Adipocyte (in vitro differentiated cells): ENCODE results near the gene CWC25.
A peak's percentile ranks its signal among the peaks of the same experiment; 100 is the strongest.

Source experiments
- DNase-seq: peaks from one replicate; pipeline ENCODE4 v3.0.0-alpha.2; 2015; ENCODE audit warnings: low read depth
- H3K27me3 ChIP-seq: replicated peaks from 2 replicates; pipeline ENCODE4 v1.7.0; 2013; ENCODE audit warnings: mild to moderate bottlenecking, low read length, moderate library complexity; ENCODE audit not compliant: control insufficient read depth, insufficient read depth
- H3K36me3 ChIP-seq: 2 replicates; pipeline ENCODE4 v1.7.0; 2013; ENCODE audit warnings: low read length, mild to moderate bottlenecking, moderate library complexity; ENCODE audit not compliant: control insufficient read depth, insufficient read depth, severe bottlenecking
- H3K4me1 ChIP-seq: 2 replicates; pipeline ENCODE4 v1.7.0; 2013; ENCODE audit warnings: mild to moderate bottlenecking, low read length, moderate library complexity; ENCODE audit not compliant: control insufficient read depth, insufficient read depth
- H3K4me3 ChIP-seq: 2 replicates; pipeline ENCODE4 v1.7.0; 2013; ENCODE audit warnings: mild to moderate bottlenecking, low read length, moderate library complexity
- H3K9ac ChIP-seq: 2 replicates; pipeline ENCODE4 v1.7.0; 2013; ENCODE audit warnings: mild to moderate bottlenecking, low read length, moderate library complexity
- H3K9me3 ChIP-seq: 2 replicates; pipeline ENCODE4 v1.7.0; 2013; ENCODE audit warnings: mild to moderate bottlenecking, low read length, moderate library complexity; ENCODE audit not compliant: control insufficient read depth

The CWC25 gene

DNA sequence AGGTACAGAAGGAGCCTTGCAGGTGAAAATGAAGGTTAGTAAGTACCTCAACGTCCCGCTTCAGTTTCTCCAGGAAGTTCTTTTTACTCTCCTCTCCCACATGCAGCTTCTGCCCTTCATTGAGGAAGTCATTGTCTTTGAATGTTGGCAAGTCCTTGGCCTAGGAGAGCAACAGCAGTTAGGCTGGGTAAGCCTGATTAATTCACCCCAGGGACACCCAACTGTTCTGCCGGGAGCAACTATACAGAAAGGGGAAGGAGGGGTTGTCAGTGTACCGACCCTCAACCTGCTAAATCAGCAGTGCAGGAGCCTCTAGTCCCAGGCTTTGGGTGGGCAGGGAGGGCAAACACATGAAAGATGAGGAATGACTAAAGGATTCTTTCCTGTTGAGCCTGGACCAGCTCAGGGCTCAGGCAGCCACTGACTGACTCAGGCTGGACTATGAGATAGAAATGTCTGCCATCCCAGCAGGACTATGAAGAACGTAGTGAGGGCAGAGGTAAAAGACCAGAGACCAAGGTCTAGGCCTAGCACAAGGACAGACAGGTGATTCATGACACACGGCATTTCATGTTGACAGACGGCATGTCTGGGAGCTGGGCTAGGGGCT, 47.4 kb downstream of the CWC25 start:
- Histone ChIP-seq H3K27me3 (no peaks in the 10 kb centered on the region), H3K36me3 (peaks cover 95% of the 10 kb centered on the region), H3K9me3 (no peaks in the 10 kb centered on the region), H3K4me3 (no peak overlapping the region), H3K4me1 (no peaks in the 10 kb centered on the region), H3K9ac (no peak overlapping the region)
- DNase-seq, result no peak

GRCh38 chr17:38773258-38773657, 51.9 kb downstream of the CWC25 start:
- H3K4me1 ChIP-seq, result no peaks in the 10 kb centered on the region
- no peaks in the 10 kb centered on the region for H3K27me3 ChIP-seq
- no peak overlapping the region for H3K9ac ChIP-seq
- DNase-seq, result no peak
- no peak overlapping the region for H3K4me3 ChIP-seq
- H3K9me3 ChIP-seq, result no peaks in the 10 kb centered on the region
- H3K36me3 ChIP-seq, result peaks cover 95% of the 10 kb centered on the region

- DNase-seq, result no peak
- no peaks in the 10 kb centered on the region for H3K9me3 ChIP-seq
- no peak overlapping the region for H3K4me3 ChIP-seq
- no peaks in the 10 kb centered on the region for H3K4me1 ChIP-seq
- H3K36me3 ChIP-seq, result peaks cover 97% of the 10 kb centered on the region
- H3K27me3 ChIP-seq, result no peaks in the 10 kb centered on the region
- no peak overlapping the region for H3K9ac ChIP-seq
Observed at GRCh38 chr17:38768417-38768816, 56.7 kb downstream of the CWC25 start.

DNA sequence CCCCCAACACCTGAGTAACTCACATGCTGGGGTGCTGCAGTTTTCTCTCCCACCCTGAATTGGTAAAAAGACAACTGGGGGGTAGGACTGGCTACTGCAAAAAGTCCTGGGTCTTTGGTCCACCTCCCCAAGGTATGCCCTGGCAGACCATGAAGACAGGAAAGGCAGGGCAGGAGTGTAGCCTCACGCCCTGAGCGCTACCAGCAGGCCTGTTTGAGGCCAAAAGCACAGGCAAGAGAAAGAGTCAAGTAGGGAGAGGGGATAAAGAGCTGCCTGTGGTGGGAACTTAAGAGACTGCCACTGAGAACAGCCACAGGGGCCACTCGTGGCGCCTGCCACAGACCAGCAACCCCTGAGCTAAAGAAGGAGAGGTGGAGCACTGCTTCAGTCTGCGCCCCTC, 58.8 kb downstream of the CWC25 start:
- Histone ChIP-seq H3K36me3 (peaks cover 95% of the 10 kb centered on the region), H3K4me1 (no peaks in the 10 kb centered on the region), H3K9me3 (no peaks in the 10 kb centered on the region), H3K9ac (no peak overlapping the region), H3K27me3 (no peaks in the 10 kb centered on the region), H3K4me3 (no peak overlapping the region)
- no peak for DNase-seq

- peaks cover 93% of the 10 kb centered on the region for H3K36me3 ChIP-seq
- H3K27me3 ChIP-seq, result no peaks in the 10 kb centered on the region
- DNase-seq, result no peak
- H3K4me1 ChIP-seq, result no peaks in the 10 kb centered on the region
- H3K9me3 ChIP-seq, result no peaks in the 10 kb centered on the region
- H3K4me3 ChIP-seq, result no peak overlapping the region
- H3K9ac ChIP-seq, result no peak overlapping the region
Observed at GRCh38 chr17:38762231-38762630, 62.9 kb downstream of the CWC25 start.

GRCh38 chr17:38761612-38762011, 63.5 kb downstream of the CWC25 start:
- H3K9ac ChIP-seq, result no peak overlapping the region
- peak; percentile 13 for DNase-seq
- no peaks in the 10 kb centered on the region for H3K4me1 ChIP-seq
- H3K27me3 ChIP-seq, result no peaks in the 10 kb centered on the region
- peaks cover 92% of the 10 kb centered on the region for H3K36me3 ChIP-seq
- H3K4me3 ChIP-seq, result no peak overlapping the region
- no peaks in the 10 kb centered on the region for H3K9me3 ChIP-seq

DNA sequence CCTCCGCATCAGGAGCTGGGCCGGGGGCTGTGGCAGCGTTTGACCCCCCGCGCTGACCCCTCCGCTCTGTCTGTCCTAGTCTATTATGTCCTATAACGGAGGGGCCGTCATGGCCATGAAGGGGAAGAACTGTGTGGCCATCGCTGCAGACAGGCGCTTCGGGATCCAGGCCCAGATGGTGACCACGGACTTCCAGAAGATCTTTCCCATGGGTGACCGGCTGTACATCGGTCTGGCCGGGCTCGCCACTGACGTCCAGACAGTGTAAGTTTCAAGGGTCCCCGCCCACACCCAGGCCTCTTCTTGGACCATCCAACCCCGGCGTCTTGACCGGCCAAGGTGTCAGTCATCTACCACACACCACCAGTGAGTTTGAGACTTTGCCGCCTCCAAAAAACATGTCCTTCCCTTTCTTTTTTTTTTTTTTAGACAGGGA, 72.0 kb downstream of the CWC25 start:
- Histone ChIP-seq H3K4me1 (peaks cover 37% of the 10 kb centered on the region), H3K4me3 (peak overlapping the region; percentile 97), H3K27me3 (no peaks in the 10 kb centered on the region), H3K36me3 (peaks cover 30% of the 10 kb centered on the region), H3K9ac (peak overlapping the region; percentile 99), H3K9me3 (no peaks in the 10 kb centered on the region)
- no peak for DNase-seq

- Histone ChIP-seq H3K4me3 (peak within 1 kb of the TSS; percentile 97), H3K27me3 (no peaks in the 10 kb centered on the region), H3K36me3 (peaks cover 25% of the 10 kb centered on the region), H3K9ac (peak within 1 kb of the TSS; percentile 99), H3K4me1 (peaks cover 37% of the 10 kb centered on the region), H3K9me3 (no peaks in the 10 kb centered on the region)
- peak; percentile 99 for DNase-seq
Observed at GRCh38 chr17:38752308-38753070, 72.6 kb downstream of the CWC25 start, which contains the start of gene PSMB3. Gene PSMB3, plus strand, starts transcription at chr17:38752741. Its CDS starts 86 bp downstream, at chr17:38752827.

DNA sequence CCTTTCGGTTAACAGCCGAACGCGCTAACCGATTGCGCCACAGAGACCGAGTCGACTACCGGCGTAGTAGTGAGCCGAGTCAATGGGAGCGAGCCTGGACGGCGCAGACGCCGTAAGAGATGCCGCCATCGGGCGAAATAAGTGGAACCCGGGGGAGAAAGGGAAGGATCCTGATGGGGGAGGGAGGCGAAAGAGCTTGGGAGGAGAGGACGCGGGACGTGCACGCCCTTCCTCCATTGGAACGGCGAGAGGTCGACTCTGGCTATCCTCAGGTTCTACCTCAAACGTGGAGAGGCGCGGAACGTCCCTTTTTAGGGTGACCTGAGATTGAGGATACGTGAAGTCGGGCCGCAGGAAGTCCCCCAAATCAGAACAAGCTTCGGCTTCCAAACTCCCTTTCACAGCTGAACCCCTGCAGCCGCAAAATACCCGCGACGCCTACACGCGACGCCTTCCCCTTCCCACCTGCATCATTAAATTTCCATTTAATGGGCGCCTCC, 73.3 kb downstream of the CWC25 start:
- peak; percentile 92 for DNase-seq
- Histone ChIP-seq H3K27me3 (no peaks in the 10 kb centered on the region), H3K9me3 (no peaks in the 10 kb centered on the region), H3K9ac (peak overlapping the region; percentile 86), H3K4me1 (peaks cover 38% of the 10 kb centered on the region), H3K36me3 (peaks cover 19% of the 10 kb centered on the region), H3K4me3 (peak overlapping the region; percentile 97)

DNA sequence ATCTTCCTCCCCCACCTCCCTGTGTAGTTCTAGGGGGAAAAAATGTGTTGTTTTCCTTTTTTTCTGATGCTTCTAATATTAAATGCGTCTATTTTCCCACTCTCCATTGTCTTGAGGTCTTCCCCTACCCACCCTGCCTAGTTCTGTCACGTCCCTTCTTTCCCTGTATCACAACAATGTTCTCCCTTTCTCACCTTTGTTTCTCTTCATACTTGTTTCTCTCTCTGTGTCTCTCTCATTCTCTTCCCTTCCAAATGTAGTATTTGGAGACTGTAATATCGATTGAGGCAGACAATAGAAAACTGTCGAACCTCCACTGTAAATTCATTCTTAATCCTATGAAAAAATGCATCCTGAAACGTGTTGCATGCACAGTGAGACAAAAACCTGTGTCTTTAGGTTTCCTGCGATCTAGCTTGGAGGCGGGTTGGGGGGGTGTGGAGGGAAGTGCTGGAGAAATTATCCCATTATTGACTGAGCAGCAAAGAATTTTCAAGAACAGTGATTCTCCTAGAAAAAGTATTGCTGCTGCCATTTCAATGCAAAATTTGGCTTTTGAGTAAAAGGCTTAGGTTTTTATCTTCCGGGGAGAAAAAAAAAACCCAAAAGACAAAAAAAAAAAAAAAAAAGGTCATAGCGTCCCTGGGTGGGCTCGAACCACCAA, 73.8 kb downstream of the CWC25 start:
- Histone ChIP-seq H3K4me3 (peak overlapping the region; percentile 97), H3K9ac (peak overlapping the region; percentile 14), H3K9me3 (no peaks in the 10 kb centered on the region), H3K4me1 (peaks cover 44% of the 10 kb centered on the region), H3K36me3 (peaks cover 14% of the 10 kb centered on the region), H3K27me3 (no peaks in the 10 kb centered on the region)
- no peak for DNase-seq
